Mesodermal cell (in vitro differentiated cells): ENCODE measurements around the gene GET3.
"Not testable (repeated sequence)": the region's sequence is repeated elsewhere in the genome, so short reads cannot be mapped to it uniquely, and the experiment has no call there.

Experiments
- H3K27ac ChIP-seq: 2 replicates; pipeline ENCODE4 v1.7.0; 2013; ENCODE audit warnings: mild to moderate bottlenecking, low read depth, low read length, moderate library complexity; ENCODE audit not compliant: severe bottlenecking
- H3K36me3 ChIP-seq: 2 replicates; pipeline ENCODE4 v1.7.1; 2013; ENCODE audit warnings: mild to moderate bottlenecking, low read length, moderate library complexity; ENCODE audit not compliant: control insufficient read depth, insufficient read depth
- H3K4me1 ChIP-seq: one replicate; pipeline ENCODE4 v1.7.1; 2013; ENCODE audit warnings: mild to moderate bottlenecking, low read length; ENCODE audit not compliant: insufficient read depth, control insufficient read depth, poor library complexity, severe bottlenecking
- H3K4me3 ChIP-seq: 2 replicates; pipeline ENCODE4 v1.7.0; 2013; ENCODE audit warnings: low read length, control low read depth, mild to moderate bottlenecking; ENCODE audit not compliant: insufficient read depth, poor library complexity, severe bottlenecking; ENCODE audit errors: extremely low read depth
- H3K9me3 ChIP-seq: 2 replicates; pipeline ENCODE4 v1.7.1; 2013; ENCODE audit warnings: mild to moderate bottlenecking, low read length, moderate library complexity; ENCODE audit not compliant: control insufficient read depth
- WGBS, 2 experiments: methylation state at CpG; one replicate each; pipeline ENCODE4 v1.1.5; 2013; ENCODE audit warnings: missing lambda C conversion rate in 2 of 2; ENCODE audit not compliant: insufficient coverage in 2 of 2; 5-methylcytosine and 5-hydroxymethylcytosine counted together

GET3 gene

DNA sequence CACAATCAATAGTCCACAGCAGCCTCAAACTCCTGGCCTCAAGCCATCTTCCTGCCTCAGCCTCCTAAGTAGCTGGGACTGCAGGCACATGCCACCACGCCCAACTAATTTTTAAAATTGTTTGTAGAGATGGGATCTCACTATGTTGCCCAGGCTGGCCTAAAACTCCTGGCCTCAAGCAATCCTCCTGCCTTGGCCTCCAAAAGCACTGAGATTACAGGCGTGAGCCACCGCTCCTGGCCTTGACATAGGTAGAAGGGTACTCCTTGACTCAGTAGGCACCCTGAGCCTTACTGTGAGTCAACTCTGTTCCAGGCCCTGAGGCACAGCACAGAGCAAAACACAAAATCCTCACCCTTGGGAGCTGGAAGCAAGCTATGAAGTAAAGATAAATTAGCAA, 21.4 kb upstream of the GET3 start:
- Histone ChIP-seq H3K27ac (no peak overlapping the region), H3K9me3 (no peaks in the 10 kb centered on the region), H3K4me3 (no peak overlapping the region), H3K36me3 (peaks cover 89% of the 10 kb centered on the region), H3K4me1 (no peaks in the 10 kb centered on the region)
- 85 to 100% methylated on average over 1 to 2 of the region's 3 CpGs for WGBS, 2 experiments

DNA sequence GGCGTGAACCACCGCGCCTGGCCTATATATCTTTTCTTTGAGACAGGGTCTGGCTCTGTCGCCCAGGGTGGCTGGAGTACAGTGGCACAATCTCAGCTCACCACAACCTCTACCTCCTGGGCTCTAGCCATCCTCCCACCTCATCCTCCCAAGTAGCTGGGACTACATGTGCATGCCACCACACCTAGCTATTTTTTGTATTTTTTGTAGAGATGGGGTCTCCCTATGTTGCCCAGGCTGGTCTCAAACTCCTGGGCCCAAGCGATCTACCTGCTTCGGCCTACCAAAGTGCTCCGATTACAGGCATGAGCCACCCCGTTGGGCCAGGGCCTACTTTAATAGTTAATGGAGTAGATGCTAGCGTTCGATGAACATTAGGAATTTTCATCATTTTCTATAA, 17.0 kb upstream of the GET3 start:
- WGBS, 2 experiments = 96 to 97% methylated on average over 8 of the region's 10 CpGs
- peak overlapping the region; percentile 81 for H3K4me3 ChIP-seq
- H3K4me1 ChIP-seq = no peaks in the 10 kb centered on the region
- peak overlapping the region; percentile 93 for H3K27ac ChIP-seq
- H3K9me3 ChIP-seq = no peaks in the 10 kb centered on the region
- H3K36me3 ChIP-seq = peaks cover 54% of the 10 kb centered on the region

DNA sequence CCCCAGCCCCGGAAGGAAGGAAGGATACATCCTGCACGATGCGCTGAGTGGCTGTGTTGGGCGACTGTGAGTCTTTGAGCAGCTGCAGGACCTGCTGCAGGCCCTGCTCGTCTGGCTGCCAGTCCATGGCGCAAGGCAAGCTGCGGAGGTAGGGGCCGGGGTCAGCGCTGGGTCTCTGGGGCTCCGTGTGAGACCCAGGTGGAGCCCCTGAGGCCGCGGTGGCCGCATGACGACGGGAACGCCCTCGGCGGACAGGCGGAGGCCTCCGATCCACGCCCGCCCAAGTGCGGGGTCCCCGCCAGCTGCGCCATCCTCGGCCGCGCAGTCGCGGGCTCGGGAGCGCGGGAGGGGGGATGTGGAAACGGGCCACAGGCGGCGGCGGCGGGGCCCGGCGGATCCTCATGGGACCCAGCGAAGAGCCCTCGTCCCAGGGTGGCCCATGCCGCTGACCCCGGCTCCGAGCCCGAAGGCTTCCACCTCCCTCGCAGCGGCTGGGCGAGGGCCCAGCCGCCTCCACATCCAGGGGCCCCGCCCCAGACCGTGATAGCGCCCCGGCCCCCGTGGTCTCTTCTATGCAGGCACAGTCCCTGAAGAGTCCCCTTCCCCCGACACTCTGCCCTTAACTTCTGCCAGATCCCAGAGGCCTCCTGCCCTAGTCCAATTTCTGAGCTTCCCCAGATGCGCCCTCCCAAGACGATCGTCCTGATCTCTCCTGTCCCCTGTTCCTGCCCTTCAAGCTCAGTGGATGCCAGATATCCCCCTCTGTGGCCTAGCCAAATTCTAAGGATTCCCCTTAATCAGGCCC, 16.2 kb upstream of the GET3 start:
- H3K36me3 ChIP-seq = peaks cover 46% of the 10 kb centered on the region
- WGBS, 2 experiments = 12 to 19% methylated on average over 36 to 51 of the region's 59 CpGs
- H3K4me1 ChIP-seq = no peaks in the 10 kb centered on the region
- H3K9me3 ChIP-seq = no peaks in the 10 kb centered on the region
- peak overlapping the region; percentile 81 for H3K4me3 ChIP-seq
- H3K27ac ChIP-seq = peak overlapping the region; percentile 93

DNA sequence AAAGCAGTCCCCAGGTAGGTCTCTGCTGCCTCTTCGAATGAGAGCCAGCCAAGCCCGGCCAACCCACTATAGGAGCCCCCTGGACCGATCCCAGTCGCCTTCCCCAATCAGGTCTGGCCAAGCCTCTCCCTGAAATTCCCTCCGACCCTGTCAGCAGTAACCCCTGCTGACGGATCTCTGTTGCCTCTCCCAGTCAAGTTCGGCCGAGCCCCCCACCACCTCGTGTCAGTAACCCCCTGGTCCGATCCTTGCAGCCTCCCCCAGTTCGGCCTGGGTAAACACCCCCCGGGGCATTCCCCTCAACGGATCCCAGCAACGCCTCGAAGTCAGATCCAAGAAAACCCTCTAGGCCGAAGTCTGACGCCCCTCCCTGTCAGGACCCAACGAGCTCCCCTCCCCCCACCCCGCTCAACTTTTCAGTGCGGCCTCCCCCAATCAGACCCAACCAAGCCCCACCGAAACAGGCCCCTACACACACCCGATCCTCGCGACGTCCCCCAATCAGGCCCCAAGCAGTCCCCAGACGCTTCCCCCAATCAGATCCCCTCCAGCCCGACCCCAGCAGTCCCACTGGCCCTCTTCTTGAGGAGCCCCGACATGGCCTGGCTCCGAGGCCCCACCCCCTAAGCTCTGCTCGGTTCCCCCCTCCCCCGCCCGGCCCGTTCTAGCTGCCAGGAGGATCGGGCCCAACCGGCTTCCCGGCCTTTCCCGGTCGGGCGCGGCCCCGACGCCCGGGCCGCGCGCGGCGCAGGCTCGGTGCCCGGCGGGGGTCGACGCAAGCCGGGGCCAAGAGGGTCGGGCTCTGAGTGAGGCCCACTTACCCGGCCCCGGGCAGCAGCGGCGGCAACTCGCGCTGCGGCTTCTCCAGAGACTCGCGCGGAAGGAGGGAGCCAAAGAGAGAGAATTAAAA, 15.4 kb upstream of the GET3 start:
- no peaks in the 10 kb centered on the region for H3K9me3 ChIP-seq
- H3K27ac ChIP-seq = peak overlapping the region; percentile 93
- H3K4me1 ChIP-seq = no peaks in the 10 kb centered on the region
- WGBS, 2 experiments = 0 to 1% methylated on average over 8 to 21 of the region's 65 CpGs
- H3K36me3 ChIP-seq = peaks cover 38% of the 10 kb centered on the region
- H3K4me3 ChIP-seq = peak overlapping the region; percentile 81

DNA sequence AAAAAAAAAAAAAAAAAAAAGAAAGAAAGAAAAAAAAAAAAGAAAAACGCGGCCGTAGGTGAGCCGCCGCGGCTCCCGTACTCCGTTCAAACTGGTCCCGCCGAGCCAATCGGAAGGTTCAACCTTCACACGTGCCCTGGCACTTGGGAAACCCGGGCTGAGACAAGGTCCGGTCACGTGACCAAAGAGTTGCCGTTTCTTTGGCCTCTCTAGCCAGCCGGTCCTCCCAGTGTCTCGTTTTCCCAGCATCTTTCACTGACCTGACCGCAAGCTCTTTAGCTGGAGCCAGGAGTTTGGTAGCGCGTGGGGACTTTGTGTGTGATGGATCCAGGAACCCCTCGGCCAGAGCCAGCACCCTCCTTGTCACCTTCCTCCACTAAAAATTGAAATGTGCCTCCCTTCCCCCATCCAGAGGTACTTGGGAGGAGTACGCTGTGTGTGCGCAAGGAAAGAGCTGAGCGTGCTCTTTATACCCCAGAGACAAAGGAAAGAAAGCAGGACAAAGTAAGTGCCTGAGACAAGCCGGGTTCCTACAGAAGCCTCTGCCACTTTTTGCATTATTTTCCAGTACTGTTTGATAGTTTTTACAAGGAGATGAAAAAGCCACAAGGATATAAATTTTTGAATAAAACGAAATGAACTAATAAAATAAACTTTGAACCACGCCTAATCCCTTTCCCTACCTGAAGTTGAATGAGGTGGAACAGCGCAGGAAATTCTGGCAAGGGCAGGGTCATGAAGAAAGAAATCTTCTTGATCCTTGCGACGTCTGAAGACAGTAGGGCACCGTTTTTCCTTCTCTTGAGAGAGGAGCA, 14.5 kb upstream of the GET3 start:
- Histone ChIP-seq H3K4me3 (peak overlapping the region; percentile 81), H3K9me3 (no peaks in the 10 kb centered on the region), H3K27ac (peak overlapping the region; percentile 93), H3K36me3 (peaks cover 32% of the 10 kb centered on the region), H3K4me1 (no peaks in the 10 kb centered on the region)
- WGBS, 2 experiments = 0 to 1% methylated on average over 21 to 22 of the region's 32 CpGs

DNA sequence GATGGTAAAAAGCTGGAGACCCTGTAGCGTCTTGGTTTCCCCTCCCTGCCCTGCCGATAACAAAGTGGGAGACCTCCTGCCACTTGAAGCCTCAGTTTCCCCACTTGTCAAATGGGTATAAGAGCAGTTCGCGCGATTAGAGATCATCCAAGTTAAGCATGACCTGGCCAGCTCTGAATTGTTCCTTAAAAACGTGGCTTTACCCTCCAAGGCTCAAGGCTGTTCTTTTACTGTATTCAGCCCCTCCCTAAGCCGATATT, 14.0 kb upstream of the GET3 start:
- peak overlapping the region; percentile 93 for H3K27ac ChIP-seq
- H3K4me1 ChIP-seq = no peaks in the 10 kb centered on the region
- WGBS, 2 experiments = 0% methylated on average over 5 to 6 of the region's 7 CpGs
- H3K9me3 ChIP-seq = no peaks in the 10 kb centered on the region
- peak overlapping the region; percentile 81 for H3K4me3 ChIP-seq
- peaks cover 31% of the 10 kb centered on the region for H3K36me3 ChIP-seq

DNA sequence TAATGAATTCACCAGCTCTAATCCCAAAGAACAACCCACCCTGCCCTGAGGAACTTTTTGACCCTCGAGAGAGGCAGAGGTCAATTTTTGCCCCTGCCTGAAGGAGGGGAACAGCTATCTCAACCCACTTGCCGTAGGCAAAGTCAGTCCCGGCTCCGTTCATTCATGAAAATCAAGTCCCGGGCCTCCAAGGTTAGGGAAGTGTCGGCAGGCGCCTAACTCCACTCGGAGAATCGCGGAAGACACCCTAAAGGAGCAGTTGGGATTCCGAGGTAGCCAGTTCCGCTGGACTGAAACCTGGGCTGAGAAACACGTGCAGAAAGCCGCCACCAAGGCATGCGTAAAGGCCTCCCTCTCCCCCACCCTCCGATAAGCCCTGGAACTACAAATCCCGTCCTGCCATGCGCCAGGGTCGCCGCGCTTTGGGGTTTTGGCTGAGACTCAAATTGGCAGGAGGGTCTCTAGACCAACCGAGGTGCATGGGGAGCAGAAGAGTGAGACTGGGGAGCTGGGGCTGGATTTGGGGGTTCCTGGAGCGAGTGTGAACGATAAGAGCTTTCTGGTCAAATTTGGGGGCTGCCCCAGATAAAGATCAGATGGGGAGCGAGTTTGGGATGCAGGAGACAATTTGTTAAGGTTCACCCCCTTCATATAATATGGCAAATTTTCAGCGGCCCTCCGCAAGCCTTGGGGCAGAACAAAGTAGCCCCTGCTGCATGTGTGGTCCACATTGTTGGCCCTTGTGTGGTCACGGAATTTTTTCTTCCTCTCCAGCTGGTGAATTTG, 13.5 kb upstream of the GET3 start, which contains the start of gene TNPO2:
TNPO2 (minus strand) TSS at position 292 of the 786 bp plus-strand sequence. CDS start 2,955 bp downstream, outside the sequence.
- Histone ChIP-seq H3K9me3 (no peaks in the 10 kb centered on the region), H3K36me3 (peaks cover 31% of the 10 kb centered on the region), H3K4me1 (no peaks in the 10 kb centered on the region), H3K27ac (peak within 1 kb of the TSS; percentile 93), H3K4me3 (peak within 1 kb of the TSS; percentile 81)
- WGBS, 2 experiments = 6 to 9% methylated on average over 19 to 26 of the region's 28 CpGs

DNA sequence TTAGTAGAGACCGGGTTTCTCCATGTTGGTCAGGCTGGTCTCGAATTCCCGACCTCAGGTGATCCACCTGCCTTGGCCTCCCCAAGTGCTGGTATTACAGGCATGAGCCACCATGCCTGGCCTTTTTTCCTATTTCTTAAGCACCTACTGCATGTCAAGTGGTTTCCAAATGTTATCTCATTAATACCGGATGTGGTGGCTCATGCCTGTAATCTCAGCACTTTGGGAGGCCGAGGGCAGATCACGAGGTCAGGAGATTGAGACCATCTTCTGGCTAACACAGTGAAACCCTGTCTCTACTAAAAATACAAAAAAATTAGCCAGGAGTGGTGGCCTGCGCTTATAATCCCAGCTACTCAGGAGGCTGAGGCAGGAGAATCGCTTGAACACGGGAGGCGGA, 11.7 kb upstream of the GET3 start:
- peaks cover 33% of the 10 kb centered on the region for H3K36me3 ChIP-seq
- not testable (repeated sequence) for H3K27ac ChIP-seq, H3K4me1 ChIP-seq, H3K9me3 ChIP-seq, H3K4me3 ChIP-seq
- WGBS, 2 experiments = 93 to 97% methylated on average over 10 of the region's 10 CpGs

DNA sequence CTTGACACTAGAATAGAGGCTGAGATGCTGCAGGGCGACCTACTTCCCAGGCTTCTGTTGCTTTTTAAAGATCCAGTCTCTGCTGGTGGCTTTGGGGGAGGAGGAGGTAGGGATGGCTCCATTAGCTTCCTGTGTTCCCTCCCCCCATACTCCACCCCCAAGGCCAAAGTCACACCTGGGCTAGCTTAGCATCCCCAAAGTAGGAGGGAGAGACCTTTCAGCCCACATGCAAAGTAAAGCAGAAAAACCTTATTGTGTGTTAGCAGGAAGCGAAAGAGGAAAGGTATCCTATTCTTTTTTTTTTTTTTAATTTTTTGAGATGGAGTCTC, 10.3 kb upstream of the GET3 start:
- Histone ChIP-seq H3K4me1 (no peaks in the 10 kb centered on the region), H3K27ac (no peak overlapping the region), H3K9me3 (no peaks in the 10 kb centered on the region), H3K4me3 (no peak overlapping the region), H3K36me3 (peaks cover 44% of the 10 kb centered on the region)
- WGBS, 2 experiments = 100% methylated on average over 1 of the region's 2 CpGs
